Measurements from ENCODE around the gene CCSER1.
"Not testable (repeated sequence)": the region's sequence is repeated elsewhere in the genome, so short reads cannot be mapped to it uniquely, and the experiment has no call there.

CCSER1 gene

DNA sequence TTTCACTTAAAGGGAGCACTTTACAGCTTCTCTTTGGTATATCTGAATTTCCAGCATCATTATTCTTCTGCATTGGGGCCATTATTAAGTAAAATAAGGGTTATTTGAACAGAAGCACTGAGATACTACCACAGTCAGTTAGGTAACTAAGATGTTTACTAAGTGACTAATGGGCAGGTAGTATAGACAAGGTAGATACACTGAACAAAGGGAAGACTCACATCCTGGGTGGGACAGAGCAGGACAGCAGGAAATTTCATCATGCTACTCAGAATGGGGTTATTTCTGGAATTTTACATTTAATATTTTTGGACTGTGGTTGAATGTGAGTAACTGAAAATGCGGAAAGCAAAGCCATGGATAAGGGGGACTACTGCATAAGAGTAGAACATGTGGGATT, 316.0 kb downstream of the CCSER1 start:
- DNase-seq (ENCODE audit: low read depth in 2 of 2), result no peak

DNA sequence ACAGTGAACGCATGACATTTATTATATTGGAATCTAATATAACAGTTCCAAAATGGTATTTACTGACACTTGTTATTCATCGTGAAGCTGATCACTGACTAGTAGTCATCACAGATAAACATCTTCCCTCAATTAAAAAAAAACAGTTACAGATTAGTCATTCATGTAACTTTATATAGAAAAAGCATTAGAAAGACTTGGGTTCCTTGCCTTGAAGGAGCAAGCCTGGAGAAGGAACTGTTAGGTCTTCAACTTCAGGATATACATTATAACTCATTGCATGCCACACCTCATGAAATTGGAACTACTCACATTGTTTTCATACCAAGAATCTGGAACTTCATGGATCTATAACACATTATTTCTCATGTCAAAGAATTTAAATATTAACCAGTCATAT, 317.7 kb downstream of the CCSER1 start:
- DNase-seq (ENCODE audit: low read depth in 2 of 2), result no peak

DNA sequence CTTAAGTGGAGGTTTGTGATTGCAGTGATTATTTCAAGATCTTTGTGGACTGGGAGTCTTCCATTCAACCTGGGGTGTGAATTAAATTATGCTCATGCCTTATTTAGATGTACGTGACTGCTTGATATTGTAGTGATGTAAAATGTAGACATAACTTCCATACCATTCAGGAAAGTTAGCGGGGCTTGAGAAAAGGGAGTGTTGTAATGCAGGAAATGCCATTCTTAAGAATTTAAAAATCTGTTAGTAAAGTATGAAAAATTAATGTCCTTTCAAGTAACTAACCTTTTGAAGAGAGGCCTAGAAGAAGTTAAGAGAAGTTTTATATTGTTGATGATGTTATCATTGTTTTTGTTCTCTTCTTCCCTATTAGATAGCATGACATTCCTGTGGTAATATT, 318.2 kb downstream of the CCSER1 start:
- no peak for DNase-seq (ENCODE audit: low read depth in 2 of 2)

DNA sequence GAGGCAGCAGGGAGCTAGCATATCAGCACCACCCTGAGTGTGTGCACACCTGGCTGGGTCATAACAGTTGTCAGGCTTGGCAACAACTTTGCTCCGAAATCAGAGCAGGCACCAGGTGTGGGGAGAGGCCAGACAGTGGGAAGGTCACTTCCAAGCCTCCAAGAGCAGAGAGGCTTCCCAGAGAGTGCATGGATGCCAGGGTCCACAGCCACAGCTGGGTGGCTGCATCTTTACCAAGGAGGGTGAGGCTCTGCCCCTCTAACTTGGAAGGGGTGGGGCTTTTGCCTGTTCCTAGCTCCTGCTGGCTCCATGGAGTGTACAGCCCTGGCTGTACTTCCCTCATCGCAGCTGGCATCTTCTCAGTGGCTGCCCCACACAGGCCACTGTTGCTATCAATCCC, 322.4 kb downstream of the CCSER1 start:
- no peak for DNase-seq (ENCODE audit: low read depth in 2 of 2)

DNA sequence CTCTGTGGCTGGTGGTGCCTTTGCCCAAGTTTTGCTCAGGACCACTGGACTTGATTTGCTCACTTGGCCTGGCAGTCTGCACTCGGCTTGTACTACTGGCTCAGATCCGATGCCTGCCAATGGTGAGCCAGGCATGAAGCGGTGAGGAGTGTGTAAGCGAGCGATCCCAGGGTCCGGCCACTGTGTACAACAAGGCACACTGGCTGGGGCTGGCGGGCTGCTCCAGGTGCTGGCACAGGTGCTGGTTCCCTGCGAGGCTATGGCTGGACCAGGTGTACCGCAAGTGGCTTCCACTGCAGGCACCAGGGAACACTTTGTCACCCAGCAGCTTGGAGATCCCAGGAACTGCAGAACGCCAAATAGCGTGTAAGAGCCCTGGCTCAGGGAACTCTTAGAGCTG, 329.7 kb downstream of the CCSER1 start:
- DNase-seq (ENCODE audit: low read depth in 2 of 2), result no peak

DNA sequence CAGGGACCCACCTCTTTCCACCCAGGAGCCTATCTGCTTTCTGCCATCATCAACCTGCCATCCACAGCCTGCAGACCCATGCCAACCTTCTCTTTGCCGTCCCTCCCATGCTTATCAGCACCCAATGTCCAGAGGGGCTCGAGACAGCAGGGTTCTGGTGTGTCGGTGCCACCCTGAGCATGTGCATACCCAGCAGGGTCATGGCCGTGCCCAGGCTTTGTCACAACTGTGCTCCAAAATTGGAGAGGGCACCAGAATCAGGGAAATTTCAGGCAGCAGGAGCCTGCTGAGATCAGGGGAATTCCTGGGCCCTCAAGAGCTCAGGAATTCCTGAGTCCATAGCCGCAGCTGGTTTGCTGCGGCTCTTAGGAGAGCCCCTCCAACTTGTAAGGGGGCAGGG, 330.6 kb downstream of the CCSER1 start:
- no peak for DNase-seq (ENCODE audit: low read depth in 2 of 2)

DNA sequence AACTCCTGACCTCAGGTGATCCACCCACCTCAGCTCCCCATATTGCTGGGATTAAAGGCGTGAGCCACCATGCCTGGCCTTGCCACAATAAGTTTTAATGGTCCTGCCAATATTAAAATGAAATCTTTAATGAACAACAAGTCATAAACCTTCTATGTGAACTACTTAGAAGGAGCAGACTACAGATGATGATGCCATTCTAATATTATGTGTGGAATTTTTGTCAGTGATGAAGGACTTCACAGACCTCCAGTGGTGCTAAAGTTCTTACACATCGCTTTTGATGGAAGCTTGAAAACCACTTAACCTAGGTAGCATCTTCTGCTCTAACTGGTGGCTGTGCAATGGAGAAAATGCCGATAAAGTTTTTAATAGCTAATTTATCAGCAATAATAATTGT, 331.4 kb downstream of the CCSER1 start:
- DNase-seq (ENCODE audit: low read depth in 2 of 2), result no peak

DNA sequence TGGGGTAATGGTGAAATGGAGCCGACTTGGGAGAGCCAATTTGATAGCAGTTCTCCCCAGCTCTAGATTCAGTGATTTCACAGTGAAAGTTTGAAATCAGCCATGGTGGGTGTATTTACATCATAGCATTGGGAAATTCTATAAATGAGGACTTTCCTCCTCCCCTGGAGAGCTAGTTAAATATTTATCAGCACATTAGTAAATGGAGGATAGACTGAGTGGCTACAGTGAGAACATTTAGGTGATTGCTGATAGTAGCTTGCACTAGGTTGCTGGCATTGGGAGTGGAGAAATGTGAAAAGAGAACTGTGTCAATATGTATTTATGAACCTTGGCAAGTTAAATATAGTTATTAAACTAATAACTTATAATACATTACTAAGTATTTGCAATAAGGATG, 347.3 kb downstream of the CCSER1 start:
- no peak for DNase-seq (ENCODE audit: low read depth in 2 of 2)

DNA sequence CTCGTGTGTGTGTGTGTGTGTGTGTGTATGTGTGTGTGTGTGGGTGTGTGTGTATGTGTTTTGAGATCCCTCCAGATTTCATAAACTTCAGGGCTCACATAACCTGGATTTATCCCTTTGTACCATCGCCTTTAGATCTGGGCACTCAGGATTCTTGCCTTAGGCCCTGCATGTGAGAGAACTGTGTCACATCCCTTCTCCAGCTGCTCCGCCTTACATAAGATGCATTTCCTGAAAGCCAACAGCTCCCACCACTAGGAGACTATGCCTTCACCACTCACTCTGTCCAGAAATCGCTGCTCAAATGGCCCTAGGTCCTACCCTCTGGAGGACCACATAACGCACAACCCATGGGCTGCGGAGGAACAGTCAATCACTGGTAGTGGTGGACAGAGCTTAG, 348.8 kb downstream of the CCSER1 start:
- no peak for DNase-seq (ENCODE audit: low read depth in 2 of 2)

DNA sequence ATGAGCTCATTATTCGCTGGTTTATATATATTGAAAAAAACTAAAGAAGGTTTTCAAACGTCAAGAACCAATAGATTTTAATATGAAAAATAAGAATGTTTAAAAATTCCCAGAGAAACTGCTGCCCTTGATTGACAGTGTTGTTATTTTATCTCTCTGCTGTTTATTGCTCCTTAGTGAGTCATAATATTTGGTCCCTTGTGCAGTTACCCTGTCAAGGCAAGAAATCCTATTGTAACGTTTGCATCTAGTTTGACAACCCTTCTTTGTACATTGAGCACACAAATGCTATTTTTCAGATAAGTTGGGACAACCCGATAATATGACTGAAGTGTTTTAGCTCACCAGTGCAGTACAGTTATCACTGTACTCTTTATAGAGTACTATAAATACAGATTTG, 349.4 kb downstream of the CCSER1 start:
- no peak for DNase-seq (ENCODE audit: low read depth in 2 of 2)

DNA sequence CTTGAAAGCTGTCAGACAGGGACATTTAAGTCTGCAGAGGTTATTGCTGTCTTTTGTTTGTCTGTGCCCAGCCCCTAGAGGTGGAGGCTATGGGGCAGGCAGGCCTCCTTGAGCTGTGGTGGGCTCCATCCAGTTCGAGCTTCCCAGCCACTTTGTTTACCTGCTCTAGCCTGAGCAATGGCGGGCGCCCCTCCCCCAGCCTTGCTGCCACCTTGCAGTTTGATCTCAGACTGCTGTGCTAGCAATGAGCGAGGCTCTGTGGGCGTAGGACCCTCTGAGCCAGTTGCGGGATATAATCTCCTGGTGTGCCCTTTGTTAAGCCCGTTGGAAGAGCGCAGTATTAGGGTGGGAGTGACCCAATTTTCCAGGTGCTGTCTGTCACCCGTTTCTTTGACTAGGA, 357.7 kb downstream of the CCSER1 start:
- not testable (repeated sequence) for DNase-seq (ENCODE audit: low read depth in 2 of 2)

DNA sequence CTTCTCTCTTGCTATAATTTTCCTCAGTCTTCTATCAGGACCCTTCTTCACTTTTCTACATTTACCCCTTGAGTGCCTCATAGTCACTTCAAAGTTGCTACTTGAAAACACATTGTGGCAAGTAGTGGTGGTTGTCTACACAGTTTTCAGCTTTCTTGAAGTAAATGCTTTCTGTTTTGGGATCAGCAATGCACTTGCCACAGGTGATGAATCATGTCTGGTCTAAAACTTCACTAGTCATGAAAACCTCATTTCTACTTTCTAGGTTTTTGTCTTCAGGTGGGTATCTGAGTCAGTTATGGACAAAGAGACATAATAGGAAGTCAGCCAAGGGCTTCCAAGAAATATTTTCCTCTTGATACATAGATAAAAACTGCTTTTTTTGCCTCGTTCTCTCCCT, 359.2 kb downstream of the CCSER1 start:
- no peak for DNase-seq (ENCODE audit: low read depth in 2 of 2)

DNA sequence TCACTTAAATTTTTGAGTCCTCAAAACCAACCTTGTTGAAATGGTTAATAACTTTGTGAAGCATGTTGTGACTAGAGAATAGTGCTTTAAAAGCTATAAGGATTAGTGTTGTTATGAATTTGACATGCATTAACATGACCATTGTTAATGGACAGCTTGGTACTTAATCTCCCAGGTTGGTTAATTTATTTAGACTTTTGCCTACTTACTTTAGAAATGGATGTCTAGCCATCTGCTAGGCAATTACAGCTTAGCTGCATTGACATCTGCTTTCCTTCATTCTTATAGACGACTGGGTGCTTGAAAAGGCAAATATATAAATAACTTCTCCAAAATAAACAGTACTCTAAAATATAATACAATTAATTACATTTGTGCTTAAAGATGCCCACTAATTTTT, 368.0 kb downstream of the CCSER1 start:
- DNase-seq (ENCODE audit: low read depth in 2 of 2), result no peak

DNA sequence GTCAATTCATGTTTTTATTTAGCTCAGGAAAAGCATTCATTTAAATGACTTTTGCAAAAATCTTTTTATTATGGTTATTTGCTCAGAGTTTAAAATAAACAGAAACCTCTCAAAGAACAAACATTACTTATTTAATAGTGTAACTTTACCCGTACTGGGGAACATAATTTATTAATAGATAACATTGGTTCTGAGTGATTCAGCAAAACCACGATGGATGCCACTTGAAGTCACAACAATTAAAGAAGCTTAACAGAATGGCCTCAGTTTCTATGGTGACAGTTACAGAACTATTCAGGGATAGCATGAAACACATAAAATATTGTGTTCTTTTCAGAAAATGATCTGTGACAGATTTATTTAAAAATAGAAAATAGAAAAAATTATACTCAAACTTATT, 368.7 kb downstream of the CCSER1 start:
- DNase-seq (ENCODE audit: low read depth in 2 of 2), result no peak

DNA sequence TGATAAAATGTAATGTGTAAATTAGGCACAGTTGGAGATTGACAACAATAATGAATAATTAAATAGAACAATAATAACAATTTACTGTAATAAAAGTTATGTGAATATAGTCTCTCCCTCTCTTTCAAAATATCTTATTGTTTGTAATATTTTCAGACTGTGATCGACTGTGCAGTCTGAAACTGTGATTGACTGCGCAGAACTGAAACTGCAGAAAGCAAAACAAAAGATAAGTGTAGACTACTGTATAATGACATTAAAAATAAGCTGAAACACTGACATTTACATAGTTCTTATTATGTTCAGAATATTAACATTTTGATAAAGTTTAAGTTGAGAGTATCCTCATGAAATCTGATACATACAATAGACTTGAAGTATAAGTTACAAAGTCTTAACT, 371.0 kb downstream of the CCSER1 start:
- DNase-seq (ENCODE audit: low read depth in 2 of 2), result no peak

DNA sequence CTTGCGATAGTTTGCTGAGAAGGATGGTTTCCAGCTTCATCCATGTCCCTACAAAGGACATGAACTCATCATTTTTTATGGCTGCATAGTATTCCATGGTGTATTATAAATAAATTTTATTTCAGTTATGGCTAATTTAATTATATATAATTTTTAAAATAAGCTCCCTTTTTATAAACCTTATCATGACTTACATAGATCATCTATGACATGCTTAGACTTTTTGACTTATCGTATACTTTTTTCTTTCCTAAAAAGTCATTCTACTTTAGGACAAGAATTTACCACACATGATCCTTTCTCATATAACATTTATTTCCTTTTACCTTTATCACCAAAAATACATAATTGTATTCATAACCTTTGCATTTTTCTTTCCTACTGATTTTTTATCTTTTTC, 376.5 kb downstream of the CCSER1 start:
- DNase-seq (ENCODE audit: low read depth in 2 of 2), result no peak

DNA sequence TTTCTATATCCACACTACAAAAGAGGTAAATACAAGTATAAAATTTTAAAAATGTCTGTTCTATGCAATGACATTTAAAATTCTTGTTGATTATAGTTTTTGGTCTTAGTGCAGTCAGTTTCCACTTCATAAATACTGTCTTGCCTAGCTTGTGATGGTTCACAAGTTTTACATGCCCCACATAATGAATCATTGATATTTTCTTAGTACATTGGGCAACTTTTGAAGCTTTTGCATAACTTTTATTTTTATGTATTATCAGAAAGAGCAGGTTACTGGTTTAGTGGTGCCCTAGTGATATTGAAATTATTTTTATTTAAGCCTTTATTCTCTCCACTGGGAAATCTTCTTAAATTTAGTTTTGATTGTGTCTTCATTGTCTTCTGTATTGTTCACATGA, 388.0 kb downstream of the CCSER1 start:
- DNase-seq (ENCODE audit: low read depth in 2 of 2), result no peak

DNA sequence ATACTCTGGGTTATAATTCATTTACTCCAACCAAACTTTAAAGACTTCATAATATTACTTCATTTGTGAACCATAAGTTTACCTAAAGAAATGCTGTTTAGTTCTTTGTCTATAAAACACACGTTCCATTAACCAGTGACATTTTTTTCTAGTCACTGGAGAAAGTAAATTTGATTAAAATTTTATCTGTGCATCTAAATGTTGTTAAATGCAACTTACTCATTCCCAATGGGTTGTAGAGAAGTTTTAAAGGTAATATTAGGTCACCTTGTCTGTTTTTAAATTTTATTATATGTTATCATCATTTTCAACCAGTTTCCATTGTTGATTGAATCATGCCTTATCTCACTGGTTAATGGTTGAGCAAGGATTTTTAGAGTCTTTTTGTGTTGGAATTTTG, 401.4 kb downstream of the CCSER1 start:
- DNase-seq (ENCODE audit: low read depth in 2 of 2), result no peak

DNA sequence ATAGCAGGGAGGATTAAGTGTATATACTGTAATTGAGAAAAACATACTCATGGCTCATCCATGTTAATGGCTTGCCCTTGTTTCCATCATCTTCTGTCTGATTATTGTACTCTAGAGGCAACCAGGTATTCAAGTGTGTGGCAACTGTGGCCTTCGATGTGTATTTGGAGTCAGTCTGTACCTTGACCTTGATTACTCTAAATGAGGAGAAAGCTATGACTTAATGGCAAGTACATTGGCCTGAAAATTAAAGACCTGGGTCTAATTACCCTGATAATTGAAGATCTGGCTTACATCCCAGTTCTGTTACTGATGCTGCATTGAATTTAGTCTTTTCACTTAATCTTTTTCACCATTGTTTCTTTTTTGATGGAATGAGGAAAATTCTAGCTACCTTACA, 409.2 kb downstream of the CCSER1 start:
- no peak for DNase-seq (ENCODE audit: low read depth in 2 of 2)

DNA sequence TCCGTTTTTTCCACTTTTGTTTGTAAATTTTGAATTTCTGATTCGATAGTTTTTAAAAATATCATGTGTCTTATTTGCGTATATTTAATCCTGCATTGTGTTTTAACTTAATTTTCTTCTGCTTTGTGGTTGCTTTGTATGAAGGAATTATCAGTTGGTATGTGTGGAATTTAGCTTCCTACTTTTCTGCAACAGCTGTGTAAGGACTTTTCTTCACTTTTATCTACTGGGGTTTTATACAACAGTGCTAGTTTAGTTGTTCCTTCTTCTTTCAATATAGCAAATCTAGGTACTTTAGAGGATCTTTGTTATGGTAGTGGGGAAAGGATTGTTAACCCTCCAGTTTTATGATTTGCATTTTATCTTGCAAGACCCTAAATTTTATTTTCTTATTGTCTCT, 410.3 kb downstream of the CCSER1 start:
- DNase-seq (ENCODE audit: low read depth in 2 of 2), result no peak

DNA sequence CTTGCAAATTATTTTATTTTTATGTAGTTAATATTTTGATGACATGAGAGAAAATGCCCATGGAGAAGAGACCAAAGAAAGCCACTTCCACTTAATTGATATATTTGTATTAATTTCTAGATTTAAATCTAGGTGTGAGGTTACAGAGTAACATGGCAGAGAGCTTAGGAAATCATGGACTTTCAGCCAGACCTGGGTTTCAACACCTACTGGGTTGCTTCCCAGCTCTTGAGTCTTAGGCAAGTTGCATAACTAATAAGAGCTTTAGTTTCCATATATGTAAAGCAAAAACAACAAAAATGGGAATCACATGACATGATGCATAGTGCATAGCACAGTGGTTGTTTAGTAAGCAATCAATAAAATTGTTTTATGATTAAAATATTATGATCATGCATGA, 413.3 kb downstream of the CCSER1 start:
- DNase-seq (ENCODE audit: low read depth in 2 of 2), result no peak

DNA sequence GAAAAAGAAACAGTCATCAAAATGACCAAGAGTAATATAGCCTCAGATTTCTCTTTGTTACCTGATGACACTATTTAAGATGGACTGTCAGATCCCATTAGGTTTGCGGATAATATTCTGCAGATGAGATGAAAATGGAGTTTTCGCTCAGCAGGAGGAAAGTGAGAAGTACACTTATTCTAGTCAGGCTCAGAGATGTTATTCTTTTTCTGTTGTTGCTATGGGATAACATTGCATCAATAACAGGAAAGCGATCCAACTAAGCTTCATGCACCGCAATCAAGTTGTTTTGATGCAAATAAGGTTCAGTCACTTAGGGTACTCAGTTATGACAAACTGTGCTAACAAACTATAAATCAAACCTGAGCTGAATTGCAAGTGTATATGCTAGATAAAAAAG, 415.0 kb downstream of the CCSER1 start:
- DNase-seq (ENCODE audit: low read depth in 2 of 2), result no peak

DNA sequence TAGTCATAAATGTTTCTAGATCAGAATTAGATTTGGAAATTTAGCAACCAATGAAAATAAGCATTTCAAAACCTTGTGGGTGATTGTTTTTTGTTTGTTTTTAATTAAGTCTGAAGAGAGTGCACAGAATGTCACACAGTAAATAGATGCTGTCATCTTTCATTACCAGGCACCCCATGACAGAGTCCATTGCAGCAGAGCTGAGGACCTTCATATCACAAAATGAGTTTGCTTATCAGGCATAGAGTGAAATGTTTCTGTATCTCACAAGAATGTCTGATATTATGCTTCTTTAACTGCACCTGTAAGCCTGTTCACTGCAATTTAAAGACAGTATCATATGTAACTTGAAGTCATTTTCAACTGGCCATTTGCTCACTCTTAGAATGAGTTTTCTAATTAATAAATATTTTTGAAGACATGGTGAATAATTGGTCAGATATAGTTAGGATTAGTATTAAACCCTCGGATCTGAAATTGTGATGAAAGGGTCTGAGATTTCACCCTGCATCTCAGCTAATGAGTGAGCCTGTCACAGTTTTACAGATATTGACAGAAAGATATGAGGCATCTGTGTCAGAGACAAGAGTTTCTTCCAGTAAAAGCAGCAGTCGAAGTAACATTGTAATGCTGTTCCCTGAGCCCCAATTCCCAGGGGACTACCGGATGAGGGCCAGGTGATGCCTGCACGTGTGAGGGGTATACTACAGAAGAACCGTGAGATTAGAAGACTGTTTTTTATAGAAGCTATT, 416.4 kb downstream of the CCSER1 start:
- DNase-seq (ENCODE audit: low read depth in 2 of 2), result no peak

DNA sequence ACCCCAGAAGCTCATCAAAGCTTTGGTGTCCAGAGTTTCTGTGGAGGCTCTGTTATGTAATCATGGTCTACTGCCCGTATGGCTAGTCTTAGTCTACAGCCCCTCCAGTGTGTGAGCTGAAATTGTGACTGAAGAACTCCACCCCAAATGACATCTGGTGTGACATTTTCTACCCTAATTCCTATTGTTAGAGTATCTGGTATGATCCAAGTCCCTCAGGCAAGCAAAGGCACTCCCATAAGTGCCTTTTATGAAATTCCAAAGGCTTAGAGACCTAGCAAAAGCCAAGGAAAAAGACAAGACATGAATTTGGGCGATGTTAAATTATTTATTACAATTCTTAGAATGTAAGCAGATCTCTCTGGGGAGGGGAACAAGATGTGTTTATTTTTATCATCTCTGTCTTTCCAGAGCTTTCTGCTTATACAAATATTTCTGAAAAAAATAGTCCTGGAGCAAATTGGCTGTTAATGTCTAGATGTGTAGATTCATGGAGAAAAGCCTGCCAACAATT, 417.4 kb downstream of the CCSER1 start:
- no peak for DNase-seq (ENCODE audit: low read depth in 2 of 2)

Data from stimulated activated CD8-positive, alpha-beta memory T cell treated with anti-CD3 and anti-CD28 coated beads, Interleukin-7, amount 100 ng/mL, for 4 hours (primary cell).